Erythroblast (primary cell): ENCODE results near the gene SIK2.

Experiments used
- GATA1 ChIP-seq: IDR thresholded peaks from 2 replicates; pipeline ENCODE4 v1.6.1; 2011; ENCODE audit warnings: low read depth, mild to moderate bottlenecking, control low read depth, low read length, moderate library complexity
- POLR2A ChIP-seq: IDR thresholded peaks from 2 replicates; pipeline ENCODE4 v1.6.1; 2011; ENCODE audit warnings: mild to moderate bottlenecking, low read length

DNA sequence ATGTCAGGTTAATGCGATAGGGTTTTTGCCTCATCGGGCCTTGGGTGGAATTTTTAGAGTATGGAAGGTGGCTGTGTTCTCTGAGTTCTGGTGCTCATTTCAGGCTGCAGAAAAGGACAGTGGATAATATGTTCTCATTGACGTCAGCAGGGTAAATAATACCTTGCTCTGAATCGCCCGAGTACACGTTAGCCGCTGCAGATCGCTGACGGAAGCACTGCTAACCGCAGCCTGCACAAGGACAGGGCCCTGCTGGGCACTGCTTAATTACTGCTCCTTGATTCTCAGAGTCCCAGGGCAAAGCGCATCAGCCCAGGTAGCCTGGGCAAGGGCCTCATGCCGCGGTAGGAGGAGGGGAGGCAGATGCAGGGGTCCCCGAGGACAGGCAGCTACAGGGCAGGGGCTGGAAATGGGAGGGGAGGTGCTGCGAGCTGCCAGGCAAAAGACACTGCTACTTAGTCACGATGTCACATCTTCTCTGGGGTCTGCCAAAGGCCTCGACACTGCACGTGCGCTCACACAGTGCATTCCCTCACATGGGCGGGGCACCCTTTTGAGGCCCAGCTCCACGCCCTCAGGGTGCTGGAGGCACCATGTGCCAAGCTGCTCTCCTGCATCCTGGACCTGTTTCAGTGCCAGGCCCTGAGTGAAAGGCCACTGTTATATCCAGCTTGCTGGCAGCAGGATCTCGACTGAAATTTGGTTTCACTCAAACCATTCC, 128.8 kb downstream of the SIK2 start:
- TF ChIP-seq POLR2A: no peak
- TF ChIP-seq GATA1: no peak
